ENCODE measurements around the gene MAP1LC3B2.
"Not testable (repeated sequence)": the region's sequence is repeated elsewhere in the genome, so short reads cannot be mapped to it uniquely, and the experiment has no call there.

Gene MAP1LC3B2

DNA sequence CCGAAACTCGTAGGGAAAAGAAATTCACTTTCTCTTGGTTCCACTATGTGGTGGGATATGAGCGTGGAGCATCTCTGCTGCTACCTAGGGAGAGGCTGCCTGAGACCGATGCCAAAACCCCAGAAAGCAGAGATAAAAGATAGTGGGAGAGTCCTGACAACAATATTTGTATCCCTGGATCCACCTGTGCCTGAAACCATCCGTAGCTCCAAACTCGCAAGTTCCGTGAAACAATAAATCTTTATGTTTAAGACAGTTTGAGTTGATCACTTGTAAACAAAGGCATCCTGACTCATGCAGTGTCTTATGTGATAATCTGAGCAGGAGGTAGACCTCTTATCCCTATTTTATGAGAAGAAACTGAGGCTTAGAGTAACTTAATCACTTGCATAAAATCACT is 2.9 kb downstream of the MAP1LC3B2 start:
- ChIA-PET CTCF (interaction anchor here (0.6 kb wide), 1 partner anchor 228 kb away, joined by 5 read pairs; no protein-coding TSS in a partner anchor), POLR2A (no interaction called here)
- TF ChIP-seq SUZ12 (IDR thresholded peaks at IDR 0.05) (no peak), CTBP1 (IDR thresholded peaks at IDR 0.05; ENCODE audit: borderline replicate concordance) (no peak), FOXM1 (IDR thresholded peaks at IDR 0.05; ENCODE audit: borderline replicate concordance) (no peak), LEF1 (IDR thresholded peaks at IDR 0.05; ENCODE audit: borderline replicate concordance) (no peak), NFRKB (IDR thresholded peaks at IDR 0.05) (no peak), FOXK2 (IDR thresholded peaks at IDR 0.05) (no peak), HDGF (IDR thresholded peaks at IDR 0.05; ENCODE audit: borderline replicate concordance) (no peak), ZNF384 (IDR thresholded peaks at IDR 0.05) (no peak), ELF4 (IDR thresholded peaks at IDR 0.05) (no peak)
- TF ChIP-seq, protein P1, sequence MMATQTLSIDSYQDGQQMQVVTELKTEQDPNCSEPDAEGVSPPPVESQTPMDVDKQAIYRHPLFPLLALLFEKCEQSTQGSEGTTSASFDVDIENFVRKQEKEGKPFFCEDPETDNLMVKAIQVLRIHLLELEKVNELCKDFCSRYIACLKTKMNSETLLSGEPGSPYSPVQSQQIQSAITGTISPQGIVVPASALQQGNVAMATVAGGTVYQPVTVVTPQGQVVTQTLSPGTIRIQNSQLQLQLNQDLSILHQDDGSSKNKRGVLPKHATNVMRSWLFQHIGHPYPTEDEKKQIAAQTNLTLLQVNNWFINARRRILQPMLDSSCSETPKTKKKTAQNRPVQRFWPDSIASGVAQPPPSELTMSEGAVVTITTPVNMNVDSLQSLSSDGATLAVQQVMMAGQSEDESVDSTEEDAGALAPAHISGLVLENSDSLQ (IDR thresholded peaks at IDR 0.05) = no peak
- DNase-seq (ENCODE audit: extremely low spot score) = no peak

DNA sequence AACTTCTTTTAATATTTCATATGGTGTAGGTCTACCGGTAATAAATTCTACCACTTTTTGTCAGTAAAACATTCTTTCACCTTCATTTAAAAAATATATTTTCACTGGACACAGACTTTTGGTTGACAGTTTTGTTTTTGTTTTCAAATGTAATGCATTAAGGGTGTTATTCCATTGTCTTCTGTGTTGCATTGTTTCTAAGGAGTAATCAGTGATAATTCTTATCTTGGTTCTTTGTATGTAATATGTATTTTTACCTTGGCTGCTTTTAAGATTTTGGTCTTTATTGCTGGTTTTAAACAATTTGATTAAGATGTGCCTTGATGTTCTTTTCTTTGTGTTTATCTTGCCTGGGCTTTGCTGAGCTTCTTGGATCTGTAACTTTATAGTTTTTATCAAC is 4.1 kb downstream of the MAP1LC3B2 start:
- no peak for DNase-seq (ENCODE audit: extremely low spot score)
- ChIA-PET CTCF (no interaction called here), POLR2A (no interaction called here)
- TF ChIP-seq ARNT (IDR thresholded peaks at IDR 0.05) = no peak
- TF ChIP-seq SUZ12 (IDR thresholded peaks at IDR 0.05) = no peak
- TF ChIP-seq LEF1 (IDR thresholded peaks at IDR 0.05; ENCODE audit: borderline replicate concordance) = no peak
- no peak for TF ChIP-seq TARDBP (IDR thresholded peaks at IDR 0.05)
- TF ChIP-seq ELF4 (IDR thresholded peaks at IDR 0.05) = no peak
- TF ChIP-seq ZNF384 (IDR thresholded peaks at IDR 0.05) = no peak

DNA sequence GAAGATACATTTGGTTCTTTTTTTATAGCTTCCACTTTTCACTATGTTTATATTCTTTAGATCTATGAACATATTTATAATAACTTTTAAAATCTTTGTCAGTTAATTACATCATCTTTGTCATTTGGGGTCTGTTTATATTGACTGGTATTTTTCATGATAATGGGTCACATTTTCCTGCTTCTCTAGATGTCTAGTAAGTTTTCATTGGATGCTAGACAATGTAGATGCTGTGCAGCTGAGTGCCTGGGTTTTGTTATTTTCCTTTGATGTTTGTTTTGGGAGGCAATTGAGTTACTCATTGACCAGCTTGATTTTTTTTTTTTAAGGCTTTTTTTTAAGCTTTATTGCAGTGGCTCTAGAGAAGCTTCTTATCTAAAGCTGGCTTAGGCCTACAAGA is 4.9 kb downstream of the MAP1LC3B2 start:
- ChIA-PET CTCF (no interaction called here), POLR2A (no interaction called here)
- no peak for TF ChIP-seq ARNT (IDR thresholded peaks at IDR 0.05)
- no peak for TF ChIP-seq ELF4 (IDR thresholded peaks at IDR 0.05)
- no peak for TF ChIP-seq NFRKB (IDR thresholded peaks at IDR 0.05)
- TF ChIP-seq CTBP1 (IDR thresholded peaks at IDR 0.05; ENCODE audit: borderline replicate concordance) = no peak
- TF ChIP-seq FOXM1 (IDR thresholded peaks at IDR 0.05; ENCODE audit: borderline replicate concordance) = no peak
- TF ChIP-seq TARDBP (IDR thresholded peaks at IDR 0.05) = no peak
- no peak for TF ChIP-seq SUZ12 (IDR thresholded peaks at IDR 0.05)
- TF ChIP-seq ZNF384 (IDR thresholded peaks at IDR 0.05) = no peak
- TF ChIP-seq FOXK2 (IDR thresholded peaks at IDR 0.05) = no peak
- no peak for TF ChIP-seq L3MBTL2 (conservative IDR thresholded peaks at IDR 0.05)

DNA sequence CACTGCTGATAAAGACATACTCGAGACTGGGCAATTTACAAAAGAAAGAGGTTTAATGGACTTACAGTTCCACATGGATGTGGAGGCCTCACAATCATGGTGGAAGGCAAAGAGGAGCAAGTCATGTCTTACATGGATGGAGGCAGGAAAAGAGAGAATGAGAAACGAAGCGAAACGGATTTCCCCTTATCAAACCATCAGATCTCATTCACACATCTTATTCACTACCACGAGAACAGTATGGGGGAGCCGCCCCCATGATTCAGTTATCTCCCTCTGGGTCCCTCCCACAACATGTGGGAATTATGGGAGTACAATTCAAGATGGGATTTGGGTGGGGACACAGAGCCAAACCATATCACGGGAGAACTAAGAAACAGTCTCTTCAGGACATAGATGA is 6.0 kb downstream of the MAP1LC3B2 start:
- CTCF ChIA-PET; DNase-seq (ENCODE audit: extremely low spot score); POLR2A ChIA-PET: not testable (repeated sequence)

More for the DNA sequence above, 4.9 kb downstream of the MAP1LC3B2 start:
- no peak for DNase-seq (ENCODE audit: extremely low spot score)

- POLR2A ChIA-PET = no interaction called here
- no peak for DNase-seq (ENCODE audit: extremely low spot score)
- CTCF ChIA-PET = no interaction called here
- no peak for TF ChIP-seq HDGF (IDR thresholded peaks at IDR 0.05; ENCODE audit: borderline replicate concordance)
- TF ChIP-seq, protein P1 (IDR thresholded peaks at IDR 0.05) = no peak
- TF ChIP-seq ELF4 (IDR thresholded peaks at IDR 0.05) = no peak
- no peak for TF ChIP-seq FOXA1 (IDR thresholded peaks at IDR 0.05)
- TF ChIP-seq ZNF384 (IDR thresholded peaks at IDR 0.05) = no peak
- no peak for TF ChIP-seq CTBP1 (IDR thresholded peaks at IDR 0.05; ENCODE audit: borderline replicate concordance)
- TF ChIP-seq L3MBTL2 (conservative IDR thresholded peaks at IDR 0.05) = no peak
- TF ChIP-seq SP1 (IDR thresholded peaks at IDR 0.05) = no peak
- TF ChIP-seq SUZ12 (IDR thresholded peaks at IDR 0.05) = no peak
- no peak for TF ChIP-seq TARDBP (IDR thresholded peaks at IDR 0.05)
- no peak for TF ChIP-seq BHLHE40 (IDR thresholded peaks at IDR 0.05; ENCODE audit: borderline replicate concordance)
- TF ChIP-seq FOXK2 (IDR thresholded peaks at IDR 0.05) = no peak
Measured at GRCh38 chr12:116565963-116566362, 6.8 kb downstream of the MAP1LC3B2 start.

GRCh38 chr12:116568203-116568602 is 9.0 kb downstream of the MAP1LC3B2 start:
- CTCF ChIA-PET = interaction anchor here (2.0 kb wide), 1 partner anchor 9 kb away, joined by 5 read pairs; the partner anchor contains the start of gene MAP1LC3B2
- POLR2A ChIA-PET = no interaction called here
- TF ChIP-seq TARDBP (IDR thresholded peaks at IDR 0.05) = no peak
- no peak for TF ChIP-seq NFRKB (IDR thresholded peaks at IDR 0.05)
- no peak for TF ChIP-seq SUZ12 (IDR thresholded peaks at IDR 0.05)
- TF ChIP-seq ZNF384 (IDR thresholded peaks at IDR 0.05) = no peak
- no peak for TF ChIP-seq LEF1 (IDR thresholded peaks at IDR 0.05; ENCODE audit: borderline replicate concordance)
- TF ChIP-seq, protein P1 (IDR thresholded peaks at IDR 0.05) = no peak
- TF ChIP-seq BHLHE40 (IDR thresholded peaks at IDR 0.05; ENCODE audit: borderline replicate concordance) = no peak
- TF ChIP-seq SP1 (IDR thresholded peaks at IDR 0.05) = no peak
- TF ChIP-seq HDGF (IDR thresholded peaks at IDR 0.05; ENCODE audit: borderline replicate concordance) = no peak
- DNase-seq (ENCODE audit: extremely low spot score) = no peak

- CTCF ChIA-PET = no interaction called here
- no peak for TF ChIP-seq ELF4 (IDR thresholded peaks at IDR 0.05)
- TF ChIP-seq FOXA1 (IDR thresholded peaks at IDR 0.05) = no peak
- TF ChIP-seq ARNT (IDR thresholded peaks at IDR 0.05) = no peak
- no peak for TF ChIP-seq L3MBTL2 (conservative IDR thresholded peaks at IDR 0.05)
- no peak for TF ChIP-seq TARDBP (IDR thresholded peaks at IDR 0.05)
- no peak for TF ChIP-seq SUZ12 (IDR thresholded peaks at IDR 0.05)
- no peak for TF ChIP-seq BHLHE40 (IDR thresholded peaks at IDR 0.05; ENCODE audit: borderline replicate concordance)
- no peak for DNase-seq (ENCODE audit: extremely low spot score)
- POLR2A ChIA-PET = no interaction called here
Measured at GRCh38 chr12:116571089-116571488, 11.9 kb downstream of the MAP1LC3B2 start.
